GM19238 (cell line): ENCODE results near the gene CDH4.
"Not testable (repeated sequence)": the region's sequence is repeated elsewhere in the genome, so short reads cannot be mapped to it uniquely, and the experiment has no call there.

Experiments
- DNase-seq: peaks from one replicate; pipeline ENCODE4 v3.0.0; 2011; ENCODE audit warnings: low spot score; ENCODE audit not compliant: insufficient read length

Gene CDH4

GRCh38 chr20:61416546-61416945, 164.5 kb downstream of the CDH4 start:
- DNase-seq, result no peak

- no peak for DNase-seq
Observed at GRCh38 chr20:61417221-61417941, 165.3 kb downstream of the CDH4 start.

- no peak for DNase-seq
Observed at GRCh38 chr20:61419010-61419409, 166.9 kb downstream of the CDH4 start.

DNA sequence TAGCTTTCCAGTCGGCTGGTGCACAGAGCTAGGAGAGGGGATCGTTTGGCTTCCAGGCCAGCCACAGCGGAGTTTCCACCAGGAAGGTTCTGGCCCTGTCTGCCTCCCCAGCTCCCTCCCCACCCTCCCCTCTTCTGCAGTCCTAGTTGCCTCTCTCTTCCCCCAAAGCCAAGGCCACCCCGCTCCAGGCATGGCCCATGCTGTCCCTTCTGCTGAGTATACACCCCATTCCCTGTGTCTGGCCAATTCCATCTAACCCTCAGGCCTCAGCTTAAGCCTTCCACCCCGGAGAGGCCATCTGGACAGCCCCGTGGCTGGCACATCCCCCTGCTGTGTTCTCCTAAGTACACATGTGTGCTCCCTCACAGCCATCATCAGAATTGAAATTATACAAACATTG, 167.4 kb downstream of the CDH4 start:
- no peak for DNase-seq

- no peak for DNase-seq
Observed at GRCh38 chr20:61420056-61420455, 168.0 kb downstream of the CDH4 start.

GRCh38 chr20:61420781-61421180, 168.7 kb downstream of the CDH4 start:
- no peak for DNase-seq

DNA sequence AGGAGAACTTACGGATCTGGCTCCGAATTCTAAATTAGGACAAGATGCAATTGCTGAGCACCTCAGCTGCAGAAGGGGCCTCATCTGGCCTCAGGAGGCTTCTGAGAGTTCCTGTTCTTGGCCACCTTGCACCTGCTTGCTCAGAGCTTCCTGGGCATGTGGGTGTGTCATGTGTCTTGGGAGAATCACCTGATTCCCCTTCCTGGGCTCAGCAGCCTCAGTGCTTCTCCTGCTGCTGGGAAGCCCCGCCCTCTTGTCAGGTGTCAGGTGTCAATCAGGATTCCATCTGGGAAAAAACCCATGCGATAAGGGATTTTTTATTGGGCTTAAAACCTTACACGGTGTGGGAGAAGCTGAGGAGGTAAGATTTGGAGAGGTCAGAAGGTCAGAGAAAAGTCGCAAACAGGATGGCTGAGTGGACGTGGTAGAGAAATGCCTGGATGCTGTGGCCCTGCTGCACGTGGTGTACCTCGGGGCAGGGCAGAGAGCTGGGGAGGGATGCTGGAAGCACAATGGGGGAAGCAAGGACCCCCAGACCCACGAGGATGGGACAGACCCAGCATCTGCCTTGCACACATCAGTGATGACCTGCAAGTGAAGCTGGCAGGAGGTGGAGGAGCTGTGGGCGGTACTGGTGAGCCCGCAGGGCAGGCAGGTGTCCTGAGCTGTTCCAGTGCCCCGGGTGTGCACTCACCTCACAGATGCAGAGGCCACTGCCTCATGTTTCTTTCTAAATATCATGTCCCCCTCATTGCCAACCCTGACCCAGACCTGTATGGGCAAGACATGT, 170.8 kb downstream of the CDH4 start:
- DNase-seq, result no peak

- no peak for DNase-seq
Observed at GRCh38 chr20:61424011-61424627, 172.1 kb downstream of the CDH4 start.

DNA sequence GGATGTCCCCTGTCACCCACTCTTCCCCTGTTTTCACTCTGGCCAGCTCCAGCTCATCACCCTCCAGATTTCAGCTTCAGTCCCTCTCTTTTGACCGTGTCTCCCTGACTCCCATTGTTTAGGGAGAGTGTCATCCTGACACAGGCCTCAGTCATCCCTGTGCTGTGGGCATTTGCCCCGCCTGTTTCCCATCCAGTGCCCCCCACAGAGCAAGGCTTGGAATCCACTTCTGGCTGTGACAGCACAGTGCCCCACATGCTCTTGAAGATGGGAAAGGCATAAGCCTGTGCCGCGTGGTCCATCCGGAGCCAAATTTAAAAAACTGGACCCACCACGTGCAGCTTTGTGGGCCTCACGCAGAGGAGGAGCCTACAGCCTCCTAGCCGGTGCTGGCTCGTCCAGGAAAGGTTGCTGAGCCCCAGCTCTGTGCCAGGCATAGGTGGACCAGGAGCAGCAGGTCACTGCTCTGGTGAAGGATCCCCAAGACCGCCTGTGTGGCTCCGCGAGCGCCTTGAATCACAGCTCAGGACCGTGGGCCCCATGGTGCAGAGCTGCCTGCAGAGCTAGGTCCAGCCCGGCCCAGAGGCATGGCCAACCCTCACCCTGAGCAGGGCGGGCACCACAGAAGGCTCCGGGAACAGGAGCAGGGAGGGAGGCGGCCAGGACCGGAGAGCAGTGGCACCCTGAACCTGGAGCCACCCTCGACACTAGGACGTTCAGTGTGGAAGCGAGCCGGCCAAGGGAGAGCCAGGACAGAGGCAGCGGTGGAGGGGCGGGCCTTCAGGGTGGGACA, 172.8 kb downstream of the CDH4 start:
- DNase-seq, result no peak

GRCh38 chr20:61425541-61425991, 173.5 kb downstream of the CDH4 start:
- DNase-seq, result not testable (repeated sequence)

DNA sequence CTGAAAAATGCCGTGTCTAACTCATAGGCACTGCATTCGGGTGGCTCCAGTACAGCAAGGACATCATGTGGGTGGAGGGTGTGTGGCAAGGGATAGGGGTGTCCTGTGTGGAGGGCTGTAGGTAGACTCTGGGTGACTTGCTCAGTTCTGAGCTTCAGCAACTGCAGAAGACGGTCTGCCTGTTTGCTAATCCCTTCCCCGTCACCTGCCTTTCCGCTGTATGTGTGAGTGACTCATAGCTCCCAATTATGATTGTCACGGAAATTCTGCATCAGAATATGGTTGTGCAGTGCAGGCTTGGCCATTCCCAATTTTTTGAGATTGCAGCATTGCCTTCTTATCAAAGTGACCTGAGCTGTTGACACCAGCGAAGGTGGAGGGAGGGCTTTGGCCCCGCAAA, 174.3 kb downstream of the CDH4 start:
- DNase-seq, result no peak

- DNase-seq, result no peak
Observed at GRCh38 chr20:61429458-61430227, 177.6 kb downstream of the CDH4 start.

DNA sequence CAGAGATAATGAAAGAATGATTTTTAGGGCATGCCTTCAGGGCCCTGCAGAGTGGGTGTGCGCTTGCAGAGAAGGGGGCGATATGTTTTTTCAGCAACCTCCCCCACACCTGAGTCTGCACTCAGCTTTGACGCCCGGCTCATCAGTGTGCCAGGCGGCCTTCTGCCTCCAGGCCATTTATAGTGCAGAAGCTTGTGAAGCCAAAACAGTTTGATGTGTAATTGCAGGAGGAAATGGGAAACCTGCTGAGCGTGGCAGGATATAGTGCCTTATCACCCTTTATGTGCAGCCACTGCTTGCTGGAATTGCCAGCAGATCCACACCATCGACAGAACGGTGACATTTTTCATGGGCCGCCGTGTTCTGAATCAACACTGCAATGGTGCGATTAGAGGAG, 178.2 kb downstream of the CDH4 start:
- DNase-seq, result no peak

- DNase-seq, result no peak
Observed at GRCh38 chr20:61433176-61433575, 181.1 kb downstream of the CDH4 start.

- no peak for DNase-seq
Observed at GRCh38 chr20:61433816-61434215, 181.8 kb downstream of the CDH4 start.

DNA sequence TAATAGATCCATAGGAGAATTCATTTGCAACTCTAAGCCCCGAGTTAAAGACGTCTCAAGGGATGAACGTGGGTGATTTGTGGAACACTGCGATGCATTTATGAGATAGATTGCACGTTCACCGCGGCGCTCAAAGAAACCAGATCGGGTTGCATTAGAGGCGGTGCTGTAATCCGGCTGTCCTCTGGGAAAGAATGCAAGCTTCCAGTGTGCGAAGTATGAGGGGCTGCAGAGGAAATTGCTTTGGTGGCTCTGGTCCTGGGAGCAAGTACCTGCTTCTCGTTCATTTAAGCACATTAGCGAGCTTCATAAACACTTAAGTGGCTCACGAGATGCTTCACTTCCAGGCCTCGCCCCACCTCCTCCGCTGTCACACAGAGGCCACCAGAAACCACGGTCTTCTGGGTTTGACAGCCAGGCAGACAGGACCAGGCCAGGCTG, 182.3 kb downstream of the CDH4 start:
- DNase-seq, result no peak

- DNase-seq, result no peak
Observed at GRCh38 chr20:61435184-61435822, 183.2 kb downstream of the CDH4 start.

DNA sequence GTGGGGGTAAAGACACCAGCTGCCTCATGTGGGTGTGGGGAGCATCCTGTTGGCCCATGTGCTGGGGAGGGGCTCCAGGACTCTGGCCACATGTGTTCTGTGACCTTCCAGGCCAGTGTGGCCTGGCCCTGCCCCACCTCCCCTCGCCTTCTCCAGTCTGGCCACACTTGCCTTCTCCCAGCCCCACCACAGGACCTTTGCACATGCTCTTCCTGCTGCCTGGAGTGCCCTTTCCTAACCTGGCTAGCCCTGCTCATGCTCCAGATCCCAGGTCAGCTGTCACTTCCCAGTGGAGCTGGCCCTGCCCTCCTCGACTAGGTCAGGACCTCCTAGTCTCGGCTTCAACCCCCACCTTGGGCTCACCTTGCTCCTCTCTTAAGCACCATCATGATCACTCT, 183.8 kb downstream of the CDH4 start:
- no peak for DNase-seq

DNA sequence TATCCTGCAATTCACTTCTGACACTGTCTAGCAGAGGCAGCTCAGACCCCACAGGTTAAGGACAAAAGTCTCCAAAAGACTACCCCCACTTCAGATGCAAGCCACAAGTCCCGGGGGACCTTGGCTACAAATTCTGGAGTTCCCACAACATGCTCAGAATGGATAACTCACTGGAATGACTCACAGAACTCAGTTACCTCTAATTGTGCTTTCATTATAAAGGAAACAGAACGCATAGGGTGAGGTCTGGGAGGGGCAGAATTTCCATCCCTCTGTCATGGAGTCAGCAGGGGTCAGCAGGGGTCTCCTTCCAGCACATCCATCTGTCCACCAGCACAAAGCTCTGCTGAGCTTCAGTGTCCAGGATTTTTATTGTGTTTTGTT, 184.2 kb downstream of the CDH4 start:
- no peak for DNase-seq

DNA sequence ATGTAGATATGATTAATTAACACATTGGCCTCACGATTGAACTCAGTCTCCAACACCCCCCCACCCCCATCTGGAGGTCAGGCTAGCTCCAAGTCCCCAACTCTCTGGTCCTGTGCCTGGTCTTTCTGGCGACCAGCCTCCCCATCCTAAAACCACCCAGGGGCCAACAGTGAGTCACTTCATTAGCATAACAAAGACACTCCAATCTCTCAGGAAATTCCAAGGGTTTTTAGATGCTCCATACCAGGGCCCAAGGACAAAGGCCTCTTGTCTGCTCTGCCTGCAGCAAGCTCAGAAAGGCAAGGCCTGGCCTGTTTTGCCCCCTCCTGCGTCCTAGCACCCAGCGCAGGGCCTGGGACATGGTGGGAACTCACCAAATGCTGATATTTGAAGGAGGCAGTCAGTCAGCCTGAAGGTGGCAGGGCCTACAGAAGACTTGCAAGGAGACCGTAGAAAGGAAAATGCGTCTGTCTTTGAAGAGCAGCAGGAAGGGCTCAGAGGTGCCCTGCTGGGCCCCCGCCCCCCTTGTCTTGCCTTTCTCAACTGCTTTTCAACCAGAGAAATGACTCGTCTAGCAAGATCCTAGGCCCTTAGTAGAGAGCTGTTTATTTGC, 184.7 kb downstream of the CDH4 start:
- no peak for DNase-seq
